Measurements from ENCODE around the gene NUP107. TPM values are rescaled to one million over a fixed set of nuclear protein-coding genes. Genes with fewer than 3 reads are reported as not detected.

The NUP107 gene
- total RNA-seq, 1 experiment from 2014 or later, result 82.3 TPM

GRCh38 chr12:68699486-68699885 is 12.7 kb downstream of the NUP107 start:
- ChIA-PET POLR2A (no interaction called here), CTCF (no interaction called here)
- no TSS peak for BruUV-seq (replicated peaks)
- Histone ChIP-seq H3K36me3 (ENCODE audit: control insufficient read depth, insufficient read depth, low read length) (peaks cover 10% of the 10 kb centered on the region; the same call in 1 of the 2 replicates), H3K27me3 (ENCODE audit: control insufficient read depth, insufficient read depth, low read length) (no peaks in the 10 kb centered on the region), H3K4me3 (ENCODE audit: low read depth in 2 of 2, low read length in 2 of 2) (no peak overlapping the region), H3K27ac (ENCODE audit: low read length) (no peak overlapping the region), H3K9me3 (ENCODE audit: control insufficient read depth, insufficient read depth, low read depth, low read length) (no peaks in the 10 kb centered on the region), H3K4me1 (ENCODE audit: control insufficient read depth, insufficient read depth, low read length) (no peaks in the 10 kb centered on the region)
- intact Hi-C loops (cut with micrococcal nuclease; ENCODE audit: unreplicated experiment) (no loop called here), in situ Hi-C loops (cut with HindIII; ENCODE audit: low pct_unique_long_range_greater_than_20kb, low sequenced_read_pairs) (no loop called here)
- no peak for ATAC-seq
- TF ChIP-seq CTCF (IDR thresholded peaks at IDR 0.05), result no peak
- TF ChIP-seq TCF7L2 (IDR thresholded peaks at IDR 0.05; ENCODE audit: low read depth, low read length), result no peak
- no peak for TF ChIP-seq REST (IDR thresholded peaks at IDR 0.05; ENCODE audit: insufficient read depth in 1 of 2, low read depth in 2 of 2, low read length in 1 of 2)
- no peak for TF ChIP-seq POLR2AphosphoS5 (IDR thresholded peaks at IDR 0.05; ENCODE audit: low read depth, low read length)
- no peak for TF ChIP-seq SIN3A (IDR thresholded peaks at IDR 0.05; ENCODE audit: borderline replicate concordance, insufficient read depth, low read depth, low read length)
- DNase-seq (ENCODE audit: low read depth, low spot score), result no peak

- no TSS peak for BruUV-seq (replicated peaks)
- intact Hi-C loops (cut with micrococcal nuclease; ENCODE audit: unreplicated experiment) (no loop called here), in situ Hi-C loops (cut with HindIII; ENCODE audit: low pct_unique_long_range_greater_than_20kb, low sequenced_read_pairs) (no loop called here)
- H3K27ac ChIP-seq (ENCODE audit: low read length), result no peak overlapping the region
- ChIA-PET CTCF (no interaction called here), POLR2A (interaction anchor here (0.6 kb wide), 1 partner anchor 202 kb away, joined by 3 read pairs; no protein-coding TSS in a partner anchor)
- H3K4me1 ChIP-seq (ENCODE audit: control insufficient read depth, insufficient read depth, low read length), result no peaks in the 10 kb centered on the region
- no peak for ATAC-seq
- TF ChIP-seq POLR2AphosphoS5 (IDR thresholded peaks at IDR 0.05; ENCODE audit: low read depth, low read length), result no peak
- no peak for TF ChIP-seq REST (IDR thresholded peaks at IDR 0.05; ENCODE audit: insufficient read depth in 1 of 2, low read depth in 2 of 2, low read length in 1 of 2)
- TF ChIP-seq SIN3A (IDR thresholded peaks at IDR 0.05; ENCODE audit: borderline replicate concordance, insufficient read depth, low read depth, low read length), result no peak
- no peak for TF ChIP-seq CTCF (IDR thresholded peaks at IDR 0.05)
- TF ChIP-seq TCF7L2 (IDR thresholded peaks at IDR 0.05; ENCODE audit: low read depth, low read length), result no peak
- no peaks in the 10 kb centered on the region for H3K27me3 ChIP-seq (ENCODE audit: control insufficient read depth, insufficient read depth, low read length)
- no peak overlapping the region for H3K4me3 ChIP-seq (ENCODE audit: low read depth in 2 of 2, low read length in 2 of 2)
- H3K9me3 ChIP-seq (ENCODE audit: control insufficient read depth, insufficient read depth, low read depth, low read length), result no peaks in the 10 kb centered on the region
- DNase-seq (ENCODE audit: low read depth, low spot score), result no peak
- H3K36me3 ChIP-seq (ENCODE audit: control insufficient read depth, insufficient read depth, low read length), result peaks cover 28% of the 10 kb centered on the region
Observed at GRCh38 chr12:68727776-68728175, 41.0 kb downstream of the NUP107 start.
